ENCODE results near the gene FGF9.

Gene FGF9

DNA sequence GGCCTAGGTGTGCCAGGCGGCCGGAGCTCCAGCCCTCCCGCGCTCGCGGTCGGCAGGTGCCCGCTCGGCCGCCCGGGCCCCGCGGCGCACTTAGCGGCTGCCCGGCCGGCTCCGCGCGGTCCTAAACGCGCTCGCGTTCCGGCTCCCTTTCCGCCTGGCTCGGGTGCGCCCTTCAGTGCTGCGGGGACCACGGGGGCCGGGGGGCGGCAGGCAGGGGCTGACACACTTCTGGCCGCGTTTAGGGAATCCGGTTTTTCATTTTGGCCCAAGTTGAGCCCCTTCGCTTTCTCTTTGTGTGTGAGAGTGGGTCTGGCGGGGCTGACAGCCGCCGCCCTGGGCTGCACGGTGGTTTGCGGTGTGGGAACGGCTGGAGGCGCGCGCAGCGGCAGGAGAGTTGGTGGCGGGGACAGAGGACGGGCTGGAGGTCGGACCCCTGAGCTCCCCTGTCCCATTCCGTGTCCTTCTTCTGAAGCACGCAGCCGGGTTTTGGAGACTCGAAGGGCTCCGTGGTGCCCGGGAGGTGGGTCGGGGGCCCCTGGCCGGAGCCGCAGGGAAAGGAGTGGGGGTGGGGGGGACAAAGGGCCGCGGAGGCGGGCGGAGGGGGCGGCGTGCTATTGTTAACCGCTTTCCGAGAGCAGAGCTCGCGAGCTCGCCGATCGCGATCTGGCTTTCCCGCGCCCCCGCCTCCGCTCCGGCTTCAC, 3.1 kb downstream of the FGF9 start:
- no peak for TF ChIP-seq CTCF (conservative IDR thresholded peaks at IDR 0.05; ENCODE audit: low read depth, low read length)
- H3K4me3 ChIP-seq (ENCODE audit: low read length) = peak overlapping the region; percentile 57
- DNase-seq (ENCODE audit: low read depth) = no peak

DNA sequence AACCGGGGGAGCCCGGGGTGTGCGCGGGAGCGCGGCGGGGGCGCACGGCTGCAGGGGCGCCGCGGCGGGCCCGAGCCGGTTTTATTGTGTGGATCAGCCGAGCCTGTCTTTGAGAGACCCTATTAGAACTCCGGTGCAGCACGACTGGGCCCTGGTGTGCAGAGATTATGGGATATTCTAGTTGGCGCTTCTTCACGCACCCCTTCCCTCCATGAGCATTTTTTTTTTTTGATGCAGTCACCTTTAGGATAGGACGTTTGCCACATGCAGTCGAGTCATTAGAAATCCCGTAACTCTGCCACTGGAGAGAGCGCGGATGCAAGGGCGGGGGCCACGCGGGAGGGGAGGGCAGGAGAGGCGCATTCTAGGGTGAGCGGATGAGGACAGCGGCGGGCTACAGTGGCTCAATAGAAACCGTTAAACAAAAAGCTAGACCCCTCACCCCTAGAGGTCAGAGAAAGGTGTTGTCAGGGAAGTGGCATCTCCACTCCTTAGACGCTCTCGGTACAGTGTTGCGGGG, 3.7 kb downstream of the FGF9 start:
- H3K4me3 ChIP-seq (ENCODE audit: low read length) = peak overlapping the region; percentile 34
- no peak for TF ChIP-seq CTCF (conservative IDR thresholded peaks at IDR 0.05; ENCODE audit: low read depth, low read length)
- DNase-seq (ENCODE audit: low read depth) = no peak

DNA sequence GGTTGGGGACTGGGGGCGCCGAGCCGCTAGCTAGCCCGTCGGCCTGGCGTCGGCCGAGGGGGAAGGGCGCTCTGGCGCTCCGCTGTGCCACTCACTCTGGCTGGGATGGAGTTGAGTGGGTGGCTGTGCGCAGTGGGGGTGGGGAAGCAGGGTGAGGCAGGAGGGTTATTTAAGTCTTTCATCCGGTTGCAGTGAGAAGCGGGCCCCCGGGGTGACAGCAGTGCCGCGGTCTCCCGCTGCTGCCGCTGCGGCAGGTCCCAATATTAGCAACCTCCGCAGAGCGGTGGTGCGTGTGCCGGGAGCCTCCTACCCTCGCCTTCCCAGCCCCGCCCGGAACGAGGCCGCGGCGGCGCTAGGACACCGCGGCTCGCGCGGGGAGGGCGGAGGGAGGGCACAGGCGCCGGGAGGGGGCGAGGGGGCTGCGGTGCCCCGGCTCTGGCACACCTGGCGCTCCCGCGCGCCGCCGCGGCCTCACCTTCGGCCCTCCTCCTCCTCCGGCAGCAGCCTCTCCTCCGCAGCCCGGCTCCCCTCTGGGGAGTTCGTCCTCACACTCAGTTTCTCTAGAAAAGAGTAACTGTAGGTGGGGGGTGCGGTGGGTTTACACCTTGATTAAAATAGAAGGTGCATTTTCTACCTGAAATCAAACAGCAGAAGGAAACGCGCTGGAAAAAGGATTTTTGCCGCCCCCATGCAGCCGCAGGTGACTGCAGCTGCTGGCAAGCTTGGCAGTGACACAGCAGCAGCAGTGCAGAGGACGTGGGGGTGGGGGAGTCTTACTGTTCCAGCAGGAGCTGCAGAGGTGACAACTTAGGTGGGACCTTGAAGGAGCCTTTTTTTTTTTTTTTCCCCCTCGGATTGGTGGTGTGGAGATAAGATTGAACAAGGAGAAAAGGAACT, 4.5 kb downstream of the FGF9 start:
- TF ChIP-seq CTCF (conservative IDR thresholded peaks at IDR 0.05; ENCODE audit: low read depth, low read length) = no peak
- no peak for DNase-seq (ENCODE audit: low read depth)
- H3K4me3 ChIP-seq (ENCODE audit: low read length) = peak overlapping the region; percentile 37

DNA sequence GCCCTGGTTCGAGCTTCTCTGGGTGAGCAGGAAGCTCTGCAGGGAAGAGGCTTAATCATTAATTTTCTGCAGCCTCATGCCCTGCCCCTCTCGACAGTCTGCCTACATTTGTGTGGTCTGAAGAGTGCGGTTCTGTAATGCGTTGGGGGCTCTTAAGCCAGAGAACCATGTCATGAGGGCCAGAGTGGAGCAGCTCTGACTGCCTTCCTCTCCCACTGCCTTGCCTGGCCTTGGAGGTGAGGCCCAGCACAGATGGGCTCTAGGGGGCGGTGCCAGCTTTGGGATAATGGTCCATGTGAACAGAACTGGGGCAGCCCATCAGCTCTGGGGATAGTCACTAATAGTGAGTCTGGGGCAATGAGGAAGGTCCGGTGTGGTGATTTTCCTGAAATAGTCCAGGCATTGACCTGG, 5.7 kb downstream of the FGF9 start:
- no peak for TF ChIP-seq CTCF (conservative IDR thresholded peaks at IDR 0.05; ENCODE audit: low read depth, low read length)
- DNase-seq (ENCODE audit: low read depth) = no peak
- no peak overlapping the region for H3K4me3 ChIP-seq (ENCODE audit: low read length)

GRCh38 chr13:21677075-21677623, 6.3 kb downstream of the FGF9 start:
- DNase-seq (ENCODE audit: low read depth) = no peak
- no peak overlapping the region for H3K4me3 ChIP-seq (ENCODE audit: low read length)
- no peak for TF ChIP-seq CTCF (conservative IDR thresholded peaks at IDR 0.05; ENCODE audit: low read depth, low read length)

DNA sequence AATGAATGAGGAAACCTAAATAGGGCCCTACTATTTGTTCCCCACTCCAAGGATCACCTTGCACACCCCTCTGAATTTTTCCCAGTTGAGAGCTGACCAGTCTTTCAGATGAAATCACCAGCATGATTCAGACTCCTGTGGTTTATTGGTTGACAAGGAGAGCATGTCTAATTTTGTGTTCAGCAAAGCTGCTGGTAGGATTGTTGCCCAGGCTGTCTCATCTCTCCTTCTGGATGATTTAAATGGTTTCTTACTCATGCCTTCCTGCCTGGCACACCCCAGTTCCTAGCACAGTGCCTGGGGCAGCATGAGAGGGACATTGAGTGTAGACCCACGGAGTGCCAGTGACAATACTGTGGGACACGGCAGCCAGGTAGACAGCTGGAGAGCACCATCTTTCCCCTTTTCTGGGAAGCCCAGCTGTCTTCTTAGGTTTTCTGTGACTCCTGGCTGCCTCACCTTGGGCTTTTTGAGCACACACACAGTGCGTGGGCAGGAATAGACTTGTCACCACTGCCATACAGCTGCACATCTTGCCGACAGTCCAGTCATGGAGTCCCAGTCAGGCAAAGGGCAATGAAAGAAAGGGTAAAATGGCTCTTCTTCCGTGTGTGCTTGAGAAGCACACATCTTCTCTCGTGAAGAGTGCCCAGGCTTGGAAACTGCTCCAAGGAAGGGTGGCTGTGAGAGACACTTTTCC, 12.3 kb downstream of the FGF9 start:
- no peak for TF ChIP-seq CTCF (conservative IDR thresholded peaks at IDR 0.05; ENCODE audit: low read depth, low read length)
- no peak overlapping the region for H3K4me3 ChIP-seq (ENCODE audit: low read length)
- DNase-seq (ENCODE audit: low read depth) = no peak
